RWPE2 (cell line): Measurements from ENCODE around the gene PTTG1IP.
A peak's percentile ranks its signal among the peaks of the same experiment; 100 is the strongest.

Experiments used
- ATAC-seq: fragments of 200-7000 bp; cut with Tn5 transposase; 3 replicates; pipeline ENCODE4 v1.9.1; 2021; ENCODE audit warnings: low read depth
- DNase-seq: peaks from one replicate; pipeline ENCODE4 v3.0.0-alpha.2; 2020; ENCODE audit warnings: low spot score
- H3K27ac ChIP-seq: fragments of 450-650 bp; 2 replicates; pipeline ENCODE4 v1.5.1; 2017; ENCODE audit warnings: mild to moderate bottlenecking; ENCODE audit not compliant: poor library complexity, severe bottlenecking
- H3K27me3 ChIP-seq: fragments of 250-450 bp; sonication (Bioruptor Pico); 2 replicates; pipeline ENCODE4 v1.5.1; 2021; ENCODE audit warnings: mild to moderate bottlenecking, moderate library complexity; ENCODE audit not compliant: insufficient read depth, poor library complexity, severe bottlenecking
- H3K36me3 ChIP-seq: fragments of 250-450 bp; sonication (Bioruptor Pico); 2 replicates; pipeline ENCODE4 v1.5.1; 2020; ENCODE audit warnings: low read depth, mild to moderate bottlenecking, moderate library complexity
- H3K4me1 ChIP-seq: fragments of 250-450 bp; sonication (Bioruptor Pico); 2 replicates; pipeline ENCODE4 v1.5.1; 2021; ENCODE audit warnings: mild to moderate bottlenecking, moderate library complexity; ENCODE audit not compliant: insufficient read depth, poor library complexity, severe bottlenecking
- H3K4me3 ChIP-seq: fragments of 250-450 bp; sonication (Bioruptor Pico); 2 replicates; pipeline ENCODE4 v1.5.1; 2021; ENCODE audit warnings: mild to moderate bottlenecking, moderate library complexity; ENCODE audit not compliant: severe bottlenecking
- H3K9me3 ChIP-seq: fragments of 250-450 bp; sonication (Bioruptor Pico); 2 replicates; pipeline ENCODE4 v1.5.1; 2021; ENCODE audit warnings: mild to moderate bottlenecking, moderate library complexity; ENCODE audit not compliant: severe bottlenecking
- CTCF ChIP-seq: fragments of 450-650 bp; IDR thresholded peaks from one replicate; pipeline ENCODE4 v1.5.1; 2017; ENCODE audit warnings: mild to moderate bottlenecking, moderate library complexity; ENCODE audit not compliant: poor library complexity, severe bottlenecking

The PTTG1IP gene

DNA sequence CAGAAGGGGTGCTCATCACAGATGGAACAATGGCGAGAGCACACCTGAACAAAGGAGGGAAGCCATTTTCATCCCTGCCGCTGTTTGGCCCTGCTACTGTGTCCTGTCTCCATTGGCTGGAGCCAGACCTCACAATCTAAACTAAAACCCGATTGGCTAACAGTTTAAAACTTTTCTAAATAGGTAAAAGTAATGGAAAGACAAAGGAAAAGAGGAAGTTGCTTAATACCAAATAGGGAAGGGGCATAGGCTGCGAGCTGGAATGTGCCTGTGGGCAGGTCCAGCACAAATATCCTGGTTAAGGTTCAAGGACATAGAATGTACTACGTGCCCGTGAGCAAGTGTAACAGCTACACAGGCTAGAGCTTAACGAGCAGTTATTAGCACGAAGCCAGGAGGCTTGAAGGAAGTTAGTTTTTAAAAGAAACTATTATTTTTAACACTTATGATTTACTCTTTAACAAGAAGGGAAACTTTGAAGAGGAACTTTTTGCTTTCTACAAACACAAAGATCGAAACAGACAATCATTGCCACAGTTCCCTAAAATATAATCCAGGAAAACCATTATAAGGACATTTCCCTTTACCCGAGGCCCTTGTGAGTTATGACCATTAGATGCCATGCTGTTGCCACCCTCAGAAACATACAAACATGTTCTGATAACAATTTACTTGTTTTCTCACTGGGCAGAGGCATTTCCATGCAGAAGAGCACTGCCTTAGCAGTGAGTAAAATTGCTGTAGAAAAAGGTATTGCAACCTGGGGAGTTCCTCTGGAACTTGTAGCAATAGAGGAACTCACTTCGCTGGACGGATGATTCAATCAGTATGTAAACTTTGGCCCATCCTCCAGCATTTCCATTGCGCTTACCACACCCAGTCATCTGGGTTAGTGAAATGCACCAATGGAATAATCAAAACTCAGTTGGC is 4.8 kb upstream of the PTTG1IP start:
- DNase-seq (no peak), ATAC-seq (peak; percentile 45)
- TF ChIP-seq CTCF = no peak
- Histone ChIP-seq H3K4me1 (peaks cover 61% of the 10 kb centered on the region), H3K4me3 (no peak overlapping the region), H3K36me3 (no peaks in the 10 kb centered on the region), H3K27me3 (no peaks in the 10 kb centered on the region), H3K27ac (peak overlapping the region; percentile 95), H3K9me3 (no peaks in the 10 kb centered on the region)

DNA sequence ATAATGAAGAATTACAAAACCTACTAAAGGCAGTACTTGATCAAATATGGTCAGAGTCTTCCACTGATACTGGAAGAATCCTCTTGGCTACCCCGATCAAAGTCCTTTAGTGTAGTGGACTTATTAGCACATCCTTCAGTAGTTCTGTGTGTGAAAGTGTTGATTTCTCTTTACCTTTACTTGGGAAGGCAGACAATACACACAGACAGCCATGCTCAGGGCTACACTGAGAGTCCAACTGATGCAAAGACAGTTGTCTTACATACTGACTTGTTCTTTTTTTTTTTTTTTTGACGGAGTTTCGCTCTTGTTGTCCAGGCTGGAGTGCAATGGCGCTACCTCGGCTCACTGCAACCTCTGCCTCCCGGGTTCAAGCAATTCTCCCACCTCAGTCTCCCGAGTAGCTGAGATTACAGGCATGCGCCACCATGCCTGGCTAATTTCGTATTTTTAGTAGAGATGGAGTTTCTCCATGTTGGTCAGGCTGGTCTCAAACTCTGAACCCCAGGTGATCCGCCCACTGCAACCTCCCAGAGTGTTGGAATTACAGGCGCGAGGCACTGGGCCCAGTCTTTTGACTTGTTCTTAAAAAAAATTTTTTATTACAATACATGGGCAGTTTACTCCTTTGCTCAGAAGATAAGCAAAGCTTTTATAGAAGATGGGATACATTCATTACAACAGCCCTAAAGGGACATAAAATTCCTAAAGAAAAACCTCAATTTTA is 3.5 kb upstream of the PTTG1IP start:
- no peaks in the 10 kb centered on the region for H3K27me3 ChIP-seq
- H3K4me3 ChIP-seq = no peak overlapping the region
- H3K27ac ChIP-seq = peak overlapping the region; percentile 95
- no peaks in the 10 kb centered on the region for H3K9me3 ChIP-seq
- H3K4me1 ChIP-seq = peaks cover 52% of the 10 kb centered on the region
- no peak for DNase-seq
- no peaks in the 10 kb centered on the region for H3K36me3 ChIP-seq
- no peak for TF ChIP-seq CTCF
- no peak for ATAC-seq

- Histone ChIP-seq H3K9me3 (no peaks in the 10 kb centered on the region), H3K4me1 (peaks cover 50% of the 10 kb centered on the region), H3K36me3 (peaks cover 6% of the 10 kb centered on the region; the same call in 1 of the 2 replicates), H3K27ac (peak overlapping the region; percentile 93), H3K4me3 (peak overlapping the region; percentile 89), H3K27me3 (no peaks in the 10 kb centered on the region)
- ATAC-seq (no peak), DNase-seq (no peak)
- peak; percentile 53 for TF ChIP-seq CTCF
These were observed 1.8 kb upstream of the PTTG1IP start for GRCh38 chr21:44875316-44875700.

- H3K4me1 ChIP-seq = peaks cover 50% of the 10 kb centered on the region
- no peak for ATAC-seq
These were observed 1.2 kb upstream of the PTTG1IP start for GRCh38 chr21:44874497-44875315.

More at GRCh38 chr21:44874497-44875315, 1.2 kb upstream of the PTTG1IP start:
- H3K36me3 ChIP-seq = peaks cover 6% of the 10 kb centered on the region; the same call in 1 of the 2 replicates
- H3K27ac ChIP-seq = peak overlapping the region; percentile 93
- no peak for TF ChIP-seq CTCF
- no peaks in the 10 kb centered on the region for H3K9me3 ChIP-seq
- peak overlapping the region; percentile 89 for H3K4me3 ChIP-seq
- no peak for DNase-seq
- H3K27me3 ChIP-seq = no peaks in the 10 kb centered on the region
